ENCODE data around the gene PRMT5. TPM values are rescaled to one million over a fixed set of nuclear protein-coding genes. Genes with fewer than 3 reads are reported as not detected.

Gene PRMT5
- total and polyA plus RNA-seq, 4 donors, result 27.7 to 36.5 (median 34.1) TPM

DNA sequence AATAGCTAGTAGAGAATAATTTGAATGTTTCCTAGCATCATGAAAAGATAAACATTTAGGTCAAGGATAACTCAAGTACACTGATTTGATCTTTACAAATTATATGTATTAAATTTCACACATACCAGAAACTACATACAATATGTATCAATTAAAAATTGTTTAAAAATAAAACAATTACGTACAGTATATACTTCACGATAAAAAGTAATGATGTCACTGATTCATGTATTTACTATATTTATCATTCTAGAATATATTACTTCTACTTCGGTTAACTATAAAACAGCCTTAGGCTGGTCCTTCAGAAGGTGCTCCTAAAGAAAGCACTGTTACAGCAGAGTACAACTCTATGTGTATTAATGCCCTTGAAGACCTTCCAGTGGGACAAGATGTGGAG, 21.7 kb downstream of the PRMT5 start:
- Histone ChIP-seq H3K27ac (ENCODE audit: low read depth in 1 of 2, low read length in 2 of 2) (no peak overlapping the region), H3K36me3 (ENCODE audit: control insufficient read depth in 1 of 2, insufficient read depth in 2 of 2, low read length in 1 of 2) (peaks cover 9 to 11% of the 10 kb centered on the region in 2 donors), H3K9me3 (ENCODE audit: control insufficient read depth, low read length) (no peaks in the 10 kb centered on the region), H3K27me3 (ENCODE audit: control insufficient read depth in 1 of 2, insufficient read depth in 2 of 2, low read length in 1 of 2) (no peaks in the 10 kb centered on the region), H3K4me1 (ENCODE audit: control insufficient read depth in 1 of 2, insufficient read depth in 2 of 2, low read length in 2 of 2) (no peaks in the 10 kb centered on the region), H3K4me3 (ENCODE audit: low read length in 2 of 2) (no peak overlapping the region)
- 85 to 87% methylated on average over 3 of the region's 3 CpGs for WGBS, 2 donors
- DNase-seq (peak in 1 of 2 donors; percentile 13), ATAC-seq (ENCODE audit: low FRiP score) (no peak)
- intact Hi-C loops (cut with DNase I), result loop anchor here in 1 of 2 donors (10.0 kb wide), 1 partner anchor 73 kb away; the partner anchor contains the start of gene MMP14

DNA sequence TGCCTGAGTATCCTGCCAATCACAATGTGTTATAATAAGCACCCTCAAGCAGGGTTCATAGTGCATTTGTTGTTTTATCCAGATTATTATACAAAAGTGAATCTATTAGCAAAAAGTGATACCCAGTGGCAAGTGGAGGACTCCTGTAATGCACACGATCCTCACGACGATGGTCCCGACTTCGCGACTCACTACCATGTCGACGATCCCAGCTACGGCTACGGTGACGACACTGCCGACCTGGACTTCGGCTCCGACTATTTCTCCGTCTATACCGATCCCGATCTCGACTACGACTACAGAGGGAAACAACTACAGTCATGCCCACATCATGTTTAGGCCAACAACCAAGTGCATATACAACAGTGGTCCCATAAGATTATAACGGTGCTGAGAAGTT, 23.1 kb downstream of the PRMT5 start:
- peak in 1 of 2 donors; percentile 60 for DNase-seq
- Histone ChIP-seq H3K27me3 (ENCODE audit: control insufficient read depth in 1 of 2, insufficient read depth in 2 of 2, low read length in 1 of 2) (no peaks in the 10 kb centered on the region), H3K36me3 (ENCODE audit: control insufficient read depth in 1 of 2, insufficient read depth in 2 of 2, low read length in 1 of 2) (peaks cover 13 to 17% of the 10 kb centered on the region in 2 donors), H3K9me3 (ENCODE audit: control insufficient read depth, low read length) (no peaks in the 10 kb centered on the region), H3K4me3 (ENCODE audit: low read length in 2 of 2) (no peak overlapping the region), H3K27ac (ENCODE audit: low read depth in 1 of 2, low read length in 2 of 2) (no peak overlapping the region), H3K4me1 (ENCODE audit: control insufficient read depth in 1 of 2, insufficient read depth in 2 of 2, low read length in 2 of 2) (no peaks in the 10 kb centered on the region)
- 95% methylated on average over 20 of the region's 20 CpGs for WGBS, 2 donors
- intact Hi-C loops (cut with DNase I), result loop anchor here in 1 of 2 donors (10.0 kb wide), 1 partner anchor 71 kb away; the partner anchor contains the start of gene MMP14
- no peak for ATAC-seq (ENCODE audit: low FRiP score)

DNA sequence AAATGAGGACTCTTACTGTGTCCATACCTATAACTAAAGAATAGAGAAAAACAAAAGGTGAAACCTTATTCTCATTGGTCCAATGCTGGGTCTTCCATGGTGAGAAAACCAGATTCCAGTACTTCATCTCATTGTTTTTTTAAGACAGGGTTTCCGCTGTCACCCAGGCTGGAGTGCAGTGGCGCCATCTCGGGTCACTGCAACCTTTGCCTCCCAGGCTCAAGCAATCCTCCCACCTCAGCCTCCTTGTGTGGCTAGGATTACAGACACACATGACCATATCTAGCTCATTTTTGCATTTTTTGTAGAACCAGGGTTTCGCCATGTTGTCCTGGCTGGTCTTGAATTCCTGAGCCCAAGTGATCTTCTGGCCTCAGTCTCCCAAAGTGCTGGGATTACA, 23.5 kb downstream of the PRMT5 start:
- H3K27me3 ChIP-seq (ENCODE audit: control insufficient read depth in 1 of 2, insufficient read depth in 2 of 2, low read length in 1 of 2), result no peaks in the 10 kb centered on the region
- H3K9me3 ChIP-seq (ENCODE audit: control insufficient read depth, low read length), result no peaks in the 10 kb centered on the region
- peaks cover 15 to 19% of the 10 kb centered on the region in 2 donors for H3K36me3 ChIP-seq (ENCODE audit: control insufficient read depth in 1 of 2, insufficient read depth in 2 of 2, low read length in 1 of 2)
- no peaks in the 10 kb centered on the region for H3K4me1 ChIP-seq (ENCODE audit: control insufficient read depth in 1 of 2, insufficient read depth in 2 of 2, low read length in 2 of 2)
- no peak overlapping the region for H3K27ac ChIP-seq (ENCODE audit: low read depth in 1 of 2, low read length in 2 of 2)
- no peak for ATAC-seq (ENCODE audit: low FRiP score)
- no peak overlapping the region for H3K4me3 ChIP-seq (ENCODE audit: low read length in 2 of 2)
- intact Hi-C loops (cut with DNase I), result loop anchor here in 1 of 2 donors (10.0 kb wide), 1 partner anchor 71 kb away; the partner anchor contains the start of gene MMP14
- peak in 1 of 2 donors; percentile 10 for DNase-seq
- 87% methylated on average over 4 of the region's 4 CpGs for WGBS, 2 donors

DNA sequence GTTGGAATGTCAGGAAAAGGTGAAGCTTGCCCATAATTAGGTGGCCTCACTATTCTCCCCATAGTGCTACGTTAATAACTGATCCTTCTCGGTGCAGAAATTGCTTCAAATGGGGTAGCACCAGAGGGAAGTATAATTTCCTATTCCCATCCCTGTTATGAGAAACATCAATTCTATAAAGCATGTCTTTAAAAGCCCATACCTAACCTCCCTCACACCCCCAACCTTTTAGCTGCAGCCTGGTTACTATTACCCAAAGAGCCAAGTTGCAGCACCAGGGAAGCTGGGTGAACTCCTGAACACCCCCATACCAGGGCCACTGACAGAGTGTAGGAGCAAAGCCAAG, 25.5 kb downstream of the PRMT5 start:
- H3K4me1 ChIP-seq (ENCODE audit: control insufficient read depth in 1 of 2, insufficient read depth in 2 of 2, low read length in 2 of 2), result no peaks in the 10 kb centered on the region
- intact Hi-C loops (cut with DNase I), result loop anchor here in 1 of 2 donors (5.0 to 10.0 kb wide), 3 partner anchors 69 to 511 kb away; partner anchors contain the start of gene MMP14
- DNase-seq (no peak), ATAC-seq (ENCODE audit: low FRiP score) (no peak)
- H3K27me3 ChIP-seq (ENCODE audit: control insufficient read depth in 1 of 2, insufficient read depth in 2 of 2, low read length in 1 of 2), result no peaks in the 10 kb centered on the region
- WGBS, 2 donors, result 76 to 82% methylated on average over 2 of the region's 2 CpGs
- H3K36me3 ChIP-seq (ENCODE audit: control insufficient read depth in 1 of 2, insufficient read depth in 2 of 2, low read length in 1 of 2), result peaks cover 13 to 19% of the 10 kb centered on the region in 2 donors
- no peak overlapping the region for H3K27ac ChIP-seq (ENCODE audit: low read depth in 1 of 2, low read length in 2 of 2)
- H3K4me3 ChIP-seq (ENCODE audit: low read length in 2 of 2), result no peak overlapping the region
- no peaks in the 10 kb centered on the region for H3K9me3 ChIP-seq (ENCODE audit: control insufficient read depth, low read length)

DNA sequence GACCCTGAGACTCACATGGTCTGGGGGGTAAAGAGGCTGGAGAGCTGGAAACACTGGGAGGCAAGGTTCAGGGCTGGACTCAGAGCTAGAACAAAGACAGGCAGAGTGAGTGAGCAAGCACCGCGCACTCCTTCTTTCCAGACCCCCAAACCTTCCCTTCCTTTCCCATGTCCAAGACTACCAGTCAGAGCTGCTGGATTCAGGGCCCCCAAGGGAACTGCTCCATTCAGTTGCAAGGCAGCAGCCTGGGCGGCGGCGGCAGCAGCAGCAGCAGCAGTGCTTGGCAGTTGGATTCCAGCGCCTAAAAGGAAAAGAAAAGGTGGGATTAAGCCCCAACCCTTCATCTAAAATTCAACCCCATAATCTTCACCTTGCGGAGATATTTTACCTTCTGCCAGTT, 27.4 kb downstream of the PRMT5 start:
- DNase-seq (peak in 1 of 2 donors; percentile 50), ATAC-seq (ENCODE audit: low FRiP score) (no peak)
- Histone ChIP-seq H3K27me3 (ENCODE audit: control insufficient read depth in 1 of 2, insufficient read depth in 2 of 2, low read length in 1 of 2) (no peaks in the 10 kb centered on the region), H3K9me3 (ENCODE audit: control insufficient read depth, low read length) (no peaks in the 10 kb centered on the region), H3K4me1 (ENCODE audit: control insufficient read depth in 1 of 2, insufficient read depth in 2 of 2, low read length in 2 of 2) (no peaks in the 10 kb centered on the region), H3K36me3 (ENCODE audit: control insufficient read depth in 1 of 2, insufficient read depth in 2 of 2, low read length in 1 of 2) (peaks cover 13 to 19% of the 10 kb centered on the region in 2 donors), H3K4me3 (ENCODE audit: low read length in 2 of 2) (no peak overlapping the region), H3K27ac (ENCODE audit: low read depth in 1 of 2, low read length in 2 of 2) (no peak overlapping the region)
- WGBS, 2 donors, result 85 to 90% methylated on average over 7 of the region's 7 CpGs
- intact Hi-C loops (cut with DNase I), result loop anchor here in 1 of 2 donors (5.0 to 10.0 kb wide), 3 partner anchors 67 to 509 kb away; partner anchors contain the start of gene MMP14

DNA sequence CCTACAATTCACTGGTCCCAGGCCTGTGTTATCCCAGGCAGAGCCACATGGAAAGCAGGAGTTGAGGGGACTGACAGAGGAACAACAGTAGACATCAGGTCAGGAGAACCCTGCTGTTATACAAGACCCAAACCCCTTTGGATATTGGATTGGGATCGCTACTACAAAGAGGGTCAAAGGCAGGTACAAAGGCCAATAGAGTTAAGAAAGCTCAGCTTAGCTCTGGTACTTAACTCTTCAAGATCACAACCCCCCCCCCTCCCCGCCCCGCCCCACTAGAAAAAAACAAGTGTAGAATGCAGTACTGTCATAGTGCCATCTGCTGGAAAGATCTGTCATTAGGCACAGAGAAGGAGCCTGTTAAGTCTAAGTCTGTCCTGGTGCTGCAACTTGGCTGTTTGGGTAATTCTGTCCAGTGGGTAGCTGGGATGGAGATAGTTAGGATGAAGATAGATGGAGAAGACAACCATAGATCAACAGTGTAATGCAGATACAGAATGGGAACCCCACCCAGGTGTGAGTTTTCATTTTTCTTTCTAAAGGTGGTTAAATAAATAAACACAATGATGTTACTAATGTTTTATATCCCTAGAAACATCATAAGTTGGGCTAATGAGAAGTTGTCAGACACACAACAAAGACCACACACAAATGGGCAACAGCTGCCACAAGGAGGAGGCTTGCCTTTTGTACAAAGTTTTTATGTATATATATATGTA, 28.9 kb downstream of the PRMT5 start:
- Histone ChIP-seq H3K4me1 (ENCODE audit: control insufficient read depth in 1 of 2, insufficient read depth in 2 of 2, low read length in 2 of 2) (no peaks in the 10 kb centered on the region), H3K4me3 (ENCODE audit: low read length in 2 of 2) (no peak overlapping the region), H3K9me3 (ENCODE audit: control insufficient read depth, low read length) (no peaks in the 10 kb centered on the region), H3K27me3 (ENCODE audit: control insufficient read depth in 1 of 2, insufficient read depth in 2 of 2, low read length in 1 of 2) (no peaks in the 10 kb centered on the region), H3K27ac (ENCODE audit: low read depth in 1 of 2, low read length in 2 of 2) (peak overlapping the region in 1 of 2 donors; percentile 34), H3K36me3 (ENCODE audit: control insufficient read depth in 1 of 2, insufficient read depth in 2 of 2, low read length in 1 of 2) (peaks cover 12 to 19% of the 10 kb centered on the region in 2 donors)
- WGBS, 2 donors, result 28% methylated on average over 3 of the region's 3 CpGs
- DNase-seq (peak in 1 of 2 donors; percentile 31), ATAC-seq (ENCODE audit: low FRiP score) (peak; percentile 75)
- intact Hi-C loops (cut with DNase I), result loop anchor here in 1 of 2 donors (5.0 to 10.0 kb wide), 3 partner anchors 65 to 508 kb away; partner anchors contain the start of gene MMP14

DNA sequence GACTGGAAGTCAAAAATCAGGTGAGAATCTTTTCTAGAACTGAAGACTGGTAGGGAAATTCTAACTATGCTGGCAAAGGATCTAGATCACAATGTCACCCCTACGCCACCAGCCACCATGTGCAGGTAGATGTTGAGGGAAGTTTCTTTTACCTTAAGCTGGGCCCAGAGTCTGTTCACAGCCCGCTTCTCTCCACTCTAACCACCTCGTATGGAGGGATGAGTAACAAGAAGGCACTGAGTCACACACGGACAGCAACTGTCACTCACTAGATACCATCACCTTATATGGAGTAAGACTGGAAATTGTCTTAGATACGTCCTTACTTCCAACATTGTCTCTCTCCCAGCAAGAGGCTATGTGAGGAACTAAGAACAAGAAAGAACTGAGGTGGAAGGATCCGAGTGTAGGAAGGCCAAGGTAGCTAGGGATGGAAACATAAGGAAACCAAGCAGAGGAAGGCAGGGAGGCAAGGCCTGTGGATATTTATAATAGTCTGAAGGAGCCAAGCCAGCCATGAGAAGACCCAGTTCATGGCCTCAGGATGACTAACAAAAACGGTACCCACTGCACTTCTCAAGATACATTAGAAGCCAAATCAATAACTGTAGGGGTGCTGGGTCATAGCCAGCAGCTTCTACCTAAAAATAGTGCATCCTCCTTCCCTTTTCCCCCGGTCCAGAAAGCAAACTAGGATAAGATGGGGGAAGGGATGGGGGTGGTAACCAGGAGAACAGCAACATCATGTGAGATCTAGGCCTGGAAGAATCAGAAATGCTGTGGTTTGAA, 30.7 kb downstream of the PRMT5 start:
- H3K9me3 ChIP-seq (ENCODE audit: control insufficient read depth, low read length), result no peaks in the 10 kb centered on the region
- ATAC-seq (ENCODE audit: low FRiP score), result no peak
- WGBS, 2 donors, result 47 to 48% methylated on average over 8 of the region's 8 CpGs
- intact Hi-C loops (cut with DNase I), result no loop called here
- H3K4me1 ChIP-seq (ENCODE audit: control insufficient read depth in 1 of 2, insufficient read depth in 2 of 2, low read length in 2 of 2), result no peaks in the 10 kb centered on the region
- DNase-seq, result peak in 1 of 2 donors; percentile 51
- H3K27ac ChIP-seq (ENCODE audit: low read depth in 1 of 2, low read length in 2 of 2), result no peak overlapping the region
- no peak overlapping the region for H3K4me3 ChIP-seq (ENCODE audit: low read length in 2 of 2)
- H3K36me3 ChIP-seq (ENCODE audit: control insufficient read depth in 1 of 2, insufficient read depth in 2 of 2, low read length in 1 of 2), result peaks cover 6 to 10% of the 10 kb centered on the region in 2 donors
- no peaks in the 10 kb centered on the region for H3K27me3 ChIP-seq (ENCODE audit: control insufficient read depth in 1 of 2, insufficient read depth in 2 of 2, low read length in 1 of 2)

DNA sequence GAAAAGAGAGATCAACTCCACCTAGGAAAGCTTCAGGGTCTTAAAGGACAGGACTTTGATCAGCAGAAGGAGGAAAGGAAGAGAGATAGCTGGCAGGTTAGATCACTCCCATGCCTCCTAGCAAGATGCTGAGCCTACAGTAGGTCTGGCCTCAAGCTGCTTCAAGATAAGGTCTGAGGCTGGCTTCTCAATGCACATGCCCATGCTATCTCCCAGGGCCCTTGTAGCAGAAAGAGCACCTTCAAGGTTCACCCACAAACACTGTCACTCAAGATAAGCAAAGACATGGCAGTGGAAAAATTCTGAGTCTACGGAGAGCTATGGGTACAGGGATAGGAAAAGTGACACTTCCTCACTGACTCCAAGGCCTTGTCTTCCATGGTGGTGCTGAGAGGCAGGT, 31.8 kb downstream of the PRMT5 start:
- H3K36me3 ChIP-seq (ENCODE audit: control insufficient read depth in 1 of 2, insufficient read depth in 2 of 2, low read length in 1 of 2), result peaks cover 6 to 9% of the 10 kb centered on the region in 2 donors
- H3K27ac ChIP-seq (ENCODE audit: low read depth in 1 of 2, low read length in 2 of 2), result no peak overlapping the region
- H3K27me3 ChIP-seq (ENCODE audit: control insufficient read depth in 1 of 2, insufficient read depth in 2 of 2, low read length in 1 of 2), result no peaks in the 10 kb centered on the region
- 88 to 92% methylated on average over 1 of the region's 1 CpG for WGBS, 2 donors
- DNase-seq, result no peak
- no peaks in the 10 kb centered on the region for H3K4me1 ChIP-seq (ENCODE audit: control insufficient read depth in 1 of 2, insufficient read depth in 2 of 2, low read length in 2 of 2)
- H3K4me3 ChIP-seq (ENCODE audit: low read length in 2 of 2), result no peak overlapping the region
- ATAC-seq (ENCODE audit: low FRiP score), result no peak
- no peaks in the 10 kb centered on the region for H3K9me3 ChIP-seq (ENCODE audit: control insufficient read depth, low read length)
- intact Hi-C loops (cut with DNase I), result no loop called here

Measured in aorta (tissue), 5 donors.